ENCODE measurements around the gene DEFB123. TPM values are rescaled to one million over a fixed set of nuclear protein-coding genes. Genes with fewer than 3 reads are reported as not detected.

DEFB123 gene
- total RNA-seq, 1 donor from 2014 or later, result not detected

DNA sequence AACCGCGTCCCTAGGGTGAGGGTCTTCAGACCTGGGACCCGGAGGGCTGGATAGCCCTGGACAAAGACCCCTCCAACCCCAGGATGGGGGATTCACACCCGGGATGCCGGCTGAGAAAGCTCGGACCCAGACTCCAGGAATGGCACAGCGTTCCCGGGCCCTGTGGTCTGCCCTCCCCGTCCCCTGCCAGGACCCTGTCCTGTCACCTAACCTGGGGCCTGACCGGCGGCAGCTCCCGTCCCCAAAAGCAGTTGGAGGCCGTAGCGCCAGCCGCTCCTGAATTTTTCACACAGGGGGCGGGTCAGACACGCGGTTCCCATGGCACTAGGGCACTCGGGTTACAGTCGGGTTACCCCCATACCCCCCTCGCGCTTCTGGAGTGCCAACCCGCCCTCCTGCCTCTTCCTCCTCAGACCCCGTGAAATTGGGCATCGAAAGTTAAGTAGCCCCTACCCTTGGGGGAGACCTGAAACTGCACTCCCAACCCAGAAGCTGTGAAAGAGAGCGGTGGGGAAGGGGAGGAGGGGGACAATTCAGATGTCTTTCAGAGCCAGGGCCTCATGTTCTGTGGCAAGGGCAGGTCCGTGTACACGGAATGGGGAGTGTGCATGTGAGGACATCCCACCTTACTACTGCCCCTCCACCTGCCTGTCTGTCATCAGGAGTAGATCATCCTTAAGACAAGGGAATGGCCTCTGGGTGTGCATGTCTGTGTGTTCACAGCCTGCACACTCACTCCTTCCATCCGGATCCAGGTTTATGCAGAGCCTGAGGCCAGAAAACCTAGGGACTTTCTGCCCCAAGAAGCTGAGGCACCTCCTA is 35.3 kb downstream of the DEFB123 start:
- no peaks in the 10 kb centered on the region for H3K9me3 Mint-ChIP-seq (ENCODE audit: low read depth)
- no peaks in the 10 kb centered on the region for H3K4me1 Mint-ChIP-seq (ENCODE audit: low read depth)
- no peak for DNase-seq (ENCODE audit: low spot score)
- TF ChIP-seq, protein P1, sequence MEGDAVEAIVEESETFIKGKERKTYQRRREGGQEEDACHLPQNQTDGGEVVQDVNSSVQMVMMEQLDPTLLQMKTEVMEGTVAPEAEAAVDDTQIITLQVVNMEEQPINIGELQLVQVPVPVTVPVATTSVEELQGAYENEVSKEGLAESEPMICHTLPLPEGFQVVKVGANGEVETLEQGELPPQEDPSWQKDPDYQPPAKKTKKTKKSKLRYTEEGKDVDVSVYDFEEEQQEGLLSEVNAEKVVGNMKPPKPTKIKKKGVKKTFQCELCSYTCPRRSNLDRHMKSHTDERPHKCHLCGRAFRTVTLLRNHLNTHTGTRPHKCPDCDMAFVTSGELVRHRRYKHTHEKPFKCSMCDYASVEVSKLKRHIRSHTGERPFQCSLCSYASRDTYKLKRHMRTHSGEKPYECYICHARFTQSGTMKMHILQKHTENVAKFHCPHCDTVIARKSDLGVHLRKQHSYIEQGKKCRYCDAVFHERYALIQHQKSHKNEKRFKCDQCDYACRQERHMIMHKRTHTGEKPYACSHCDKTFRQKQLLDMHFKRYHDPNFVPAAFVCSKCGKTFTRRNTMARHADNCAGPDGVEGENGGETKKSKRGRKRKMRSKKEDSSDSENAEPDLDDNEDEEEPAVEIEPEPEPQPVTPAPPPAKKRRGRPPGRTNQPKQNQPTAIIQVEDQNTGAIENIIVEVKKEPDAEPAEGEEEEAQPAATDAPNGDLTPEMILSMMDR (IDR thresholded peaks at IDR 0.05), result no peak
- H3K27ac Mint-ChIP-seq (ENCODE audit: unreplicated experiment), result no peak overlapping the region
- H3K4me3 Mint-ChIP-seq (ENCODE audit: unreplicated experiment), result no peak overlapping the region
- H3K27me3 Mint-ChIP-seq (ENCODE audit: low read depth), result peaks cover 22% of the 10 kb centered on the region
- H3K36me3 Mint-ChIP-seq (ENCODE audit: low read depth), result no peaks in the 10 kb centered on the region

- Mint-ChIP-seq H3K9me3 (ENCODE audit: low read depth) (no peaks in the 10 kb centered on the region), H3K4me3 (ENCODE audit: unreplicated experiment) (no peak overlapping the region), H3K27me3 (ENCODE audit: low read depth) (peaks cover 24% of the 10 kb centered on the region), H3K4me1 (ENCODE audit: low read depth) (no peaks in the 10 kb centered on the region), H3K36me3 (ENCODE audit: low read depth) (no peaks in the 10 kb centered on the region), H3K27ac (ENCODE audit: unreplicated experiment) (no peak overlapping the region)
- TF ChIP-seq, protein P1 (IDR thresholded peaks at IDR 0.05), result no peak
- no peak for DNase-seq (ENCODE audit: low spot score)
These were observed 35.8 kb downstream of the DEFB123 start for GRCh38 chr20:31476294-31476585.

DNA sequence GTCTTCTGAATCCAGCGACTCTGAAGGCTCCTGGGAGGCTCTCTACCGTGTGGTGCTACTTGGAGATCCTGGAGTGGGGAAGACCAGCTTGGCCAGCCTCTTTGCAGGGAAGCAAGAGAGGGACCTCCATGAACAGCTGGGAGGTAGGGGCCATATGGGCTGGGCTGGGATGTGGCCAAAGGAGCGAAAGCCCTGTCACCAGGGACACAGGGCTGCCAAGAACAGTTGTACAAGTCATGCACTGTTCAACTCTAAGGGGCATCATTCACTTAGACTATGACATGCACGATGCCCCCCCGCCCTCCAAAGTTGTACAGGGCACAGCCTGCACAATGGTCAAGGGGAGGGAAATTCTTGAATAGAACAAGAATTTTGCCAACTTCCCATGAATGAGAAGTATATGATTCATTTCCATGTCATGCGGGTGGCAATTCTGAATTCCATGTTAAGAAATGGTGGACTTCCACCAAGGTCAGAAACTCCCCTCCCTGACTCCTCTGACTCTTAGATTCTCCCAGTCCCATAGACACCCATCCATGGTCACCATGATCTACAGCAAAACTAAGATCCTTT is 36.3 kb downstream of the DEFB123 start:
- Mint-ChIP-seq H3K4me1 (ENCODE audit: low read depth) (no peaks in the 10 kb centered on the region), H3K4me3 (ENCODE audit: unreplicated experiment) (no peak overlapping the region), H3K27ac (ENCODE audit: unreplicated experiment) (no peak overlapping the region), H3K36me3 (ENCODE audit: low read depth) (no peaks in the 10 kb centered on the region), H3K27me3 (ENCODE audit: low read depth) (peaks cover 27% of the 10 kb centered on the region), H3K9me3 (ENCODE audit: low read depth) (no peaks in the 10 kb centered on the region)
- TF ChIP-seq, protein P1 (IDR thresholded peaks at IDR 0.05), result no peak
- DNase-seq (ENCODE audit: low spot score), result no peak

- H3K4me1 Mint-ChIP-seq (ENCODE audit: low read depth), result no peaks in the 10 kb centered on the region
- TF ChIP-seq, protein P1 (IDR thresholded peaks at IDR 0.05), result no peak
- no peak for DNase-seq (ENCODE audit: low spot score)
- H3K36me3 Mint-ChIP-seq (ENCODE audit: low read depth), result no peaks in the 10 kb centered on the region
- H3K4me3 Mint-ChIP-seq (ENCODE audit: unreplicated experiment), result no peak overlapping the region
- no peak overlapping the region for H3K27ac Mint-ChIP-seq (ENCODE audit: unreplicated experiment)
- H3K9me3 Mint-ChIP-seq (ENCODE audit: low read depth), result no peaks in the 10 kb centered on the region
- H3K27me3 Mint-ChIP-seq (ENCODE audit: low read depth), result peaks cover 42% of the 10 kb centered on the region
These were observed 43.6 kb downstream of the DEFB123 start for GRCh38 chr20:31484001-31484400.

DNA sequence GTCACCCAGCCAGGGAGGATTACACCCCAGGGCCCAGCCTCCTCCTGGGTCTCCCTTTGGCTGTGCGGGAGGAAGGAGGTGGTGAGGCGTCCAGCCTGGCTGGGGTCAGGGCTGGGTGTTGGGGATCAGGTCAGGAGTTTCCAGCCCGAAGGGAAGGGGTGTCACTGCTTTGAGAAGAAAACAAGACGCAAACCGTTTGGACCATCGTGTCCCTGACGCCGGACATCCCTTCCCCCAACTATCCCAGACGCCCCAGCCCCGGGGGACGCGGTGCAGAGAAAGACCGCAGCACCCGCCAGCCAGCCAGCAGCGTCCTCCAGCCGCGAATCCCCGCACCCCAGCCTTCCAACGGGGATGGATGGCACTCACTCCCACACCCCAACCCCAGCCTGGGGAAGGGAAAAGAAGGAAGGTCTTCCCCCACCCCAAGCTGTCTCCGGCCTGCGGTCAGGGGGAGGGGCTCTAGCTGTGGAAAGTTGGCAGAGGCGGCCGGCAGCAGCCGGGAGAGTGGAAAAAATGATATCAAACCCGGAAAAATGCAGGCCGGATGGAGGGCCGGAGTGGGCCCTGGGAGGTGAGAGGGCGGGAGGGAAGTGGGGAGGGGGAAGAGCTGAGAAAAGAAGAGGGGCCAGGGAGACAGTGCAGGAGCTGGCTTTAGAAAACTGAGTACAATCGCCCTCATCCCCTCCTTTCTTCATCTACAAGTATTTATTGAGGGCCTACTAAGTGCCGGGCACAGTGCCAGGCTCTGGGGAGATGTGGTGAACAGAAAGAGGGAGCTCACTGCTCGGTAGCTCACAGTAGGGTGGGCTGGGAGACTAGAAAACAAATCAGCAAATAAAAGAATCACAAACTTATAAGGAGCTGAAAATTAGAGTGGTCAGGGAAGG is 45.3 kb downstream of the DEFB123 start:
- H3K9me3 Mint-ChIP-seq (ENCODE audit: low read depth), result no peaks in the 10 kb centered on the region
- TF ChIP-seq, protein P1 (IDR thresholded peaks at IDR 0.05), result no peak
- H3K4me3 Mint-ChIP-seq (ENCODE audit: unreplicated experiment), result no peak overlapping the region
- no peaks in the 10 kb centered on the region for H3K4me1 Mint-ChIP-seq (ENCODE audit: low read depth)
- H3K27me3 Mint-ChIP-seq (ENCODE audit: low read depth), result peaks cover 56% of the 10 kb centered on the region
- H3K36me3 Mint-ChIP-seq (ENCODE audit: low read depth), result no peaks in the 10 kb centered on the region
- DNase-seq (ENCODE audit: low spot score), result no peak
- H3K27ac Mint-ChIP-seq (ENCODE audit: unreplicated experiment), result no peak overlapping the region

Data from chondrocyte (in vitro differentiated cells).